Activated T-helper 9 cell treated with anti-CD3 and anti-CD28 coated beads, Interleukin-2, amount 50 U/mL, for 16 hours (primary cell): ENCODE results near the gene GASK1B.

Experiments
- DNase-seq: peaks from one replicate; pipeline ENCODE4 v3.0.0-alpha.2; 2020; ENCODE audit warnings: low read depth

The GASK1B gene

DNA sequence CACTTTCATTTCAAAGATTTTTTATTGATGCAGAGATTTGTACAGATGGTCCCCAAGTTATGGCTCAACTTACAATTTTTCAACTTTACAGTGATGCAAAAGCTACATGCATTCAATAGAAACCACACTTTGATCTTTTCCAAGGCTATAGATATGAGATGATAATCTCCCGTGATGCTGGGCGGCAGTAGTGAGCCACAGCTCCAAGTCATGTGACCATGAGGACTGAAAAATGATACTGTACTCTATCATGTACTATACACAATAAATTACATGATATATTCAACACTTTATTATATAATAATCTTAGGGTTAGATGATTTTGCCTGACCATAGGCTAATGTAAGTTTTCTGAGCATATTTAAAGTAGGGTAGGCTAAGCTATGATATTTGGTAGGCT is 14.0 kb upstream of the GASK1B start:
- no peak for DNase-seq

GRCh38 chr4:158182736-158183135 is 9.9 kb upstream of the GASK1B start:
- no peak for DNase-seq

DNA sequence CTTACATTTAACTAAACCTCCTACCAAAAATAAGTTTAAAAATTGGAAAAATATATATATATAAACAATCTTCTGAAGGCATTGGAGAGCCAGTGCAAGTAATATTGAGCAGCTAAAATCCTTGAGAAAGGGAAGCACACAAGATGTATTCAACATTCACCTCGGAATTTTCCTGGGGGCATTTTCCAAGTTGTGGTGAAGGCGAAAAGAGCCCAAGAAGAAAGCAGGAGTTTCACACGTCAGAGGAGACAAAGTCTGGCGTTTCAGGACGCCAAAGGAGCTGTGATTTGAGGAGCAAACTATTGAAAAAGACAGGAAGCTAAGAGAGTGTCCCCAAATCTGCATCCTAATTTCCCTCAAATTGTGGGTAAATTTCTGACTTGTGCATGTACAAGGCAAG is 9.1 kb upstream of the GASK1B start:
- DNase-seq, result no peak

DNA sequence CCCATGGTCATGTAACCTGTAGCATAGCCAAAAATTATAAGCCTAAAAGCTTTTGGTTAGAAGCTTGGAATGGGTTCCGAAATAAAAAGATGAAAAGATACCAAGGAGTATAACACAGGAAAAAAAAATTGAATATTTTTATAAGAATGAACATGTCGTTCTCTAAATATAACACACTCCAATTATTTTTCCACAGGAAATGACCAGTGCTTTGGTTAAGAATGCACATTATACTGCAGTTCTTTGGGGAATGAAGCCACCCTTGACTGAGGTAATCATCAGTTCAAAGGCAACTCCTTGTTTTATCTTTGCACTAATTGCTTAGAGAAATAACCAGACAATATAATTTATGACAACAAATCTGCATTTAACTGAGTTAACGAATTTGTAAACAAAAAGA is 6.6 kb upstream of the GASK1B start:
- no peak for DNase-seq

GRCh38 chr4:158176776-158177175 is 4.0 kb upstream of the GASK1B start:
- DNase-seq, result no peak

- DNase-seq, result no peak
Observed at GRCh38 chr4:158176108-158176507, 3.3 kb upstream of the GASK1B start.

DNA sequence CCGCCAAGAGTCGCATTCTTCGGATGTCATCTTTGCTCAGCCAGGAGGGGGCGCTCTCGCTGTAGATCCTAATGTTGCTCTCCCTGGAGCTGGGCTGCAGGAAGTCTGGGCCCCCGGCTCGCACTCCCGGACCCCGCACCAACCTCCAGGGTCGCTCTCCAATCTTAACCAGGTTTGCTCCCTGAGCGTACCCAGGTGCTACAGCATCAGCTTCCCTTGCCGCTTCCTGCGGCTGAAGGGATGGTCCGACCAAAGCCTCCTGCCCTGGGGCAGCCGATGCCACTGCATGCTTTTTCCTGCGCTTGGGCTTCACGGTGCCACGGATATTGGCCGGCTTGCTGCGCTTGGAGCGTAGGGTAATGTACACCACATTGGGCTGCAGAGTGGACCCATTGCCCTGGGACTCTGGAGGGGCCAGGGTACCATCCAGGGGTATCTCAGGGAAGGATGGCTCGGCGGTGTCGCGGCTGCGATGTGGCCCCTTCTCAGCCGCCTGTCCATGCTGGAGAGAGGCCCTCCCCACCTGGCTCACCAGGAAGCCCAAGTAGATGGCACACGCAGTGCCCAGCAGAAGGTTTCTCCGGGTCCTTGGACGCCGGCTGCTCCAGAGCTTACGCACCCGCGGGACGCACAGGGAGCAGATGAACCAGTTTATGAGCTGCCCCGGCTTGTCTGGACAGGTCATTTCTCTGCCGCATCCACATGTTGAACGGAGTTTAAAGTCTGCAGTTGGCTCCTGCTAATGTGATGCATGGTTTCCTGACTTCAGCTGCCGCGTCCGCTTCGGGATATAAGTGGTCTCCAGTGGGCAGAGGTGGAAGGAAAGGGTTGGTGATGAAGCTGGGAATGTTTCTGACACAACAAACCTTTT is 1.9 kb downstream of the GASK1B start:
- DNase-seq, result no peak

- no peak for DNase-seq
Observed at GRCh38 chr4:158169931-158170690, 2.7 kb downstream of the GASK1B start.

DNA sequence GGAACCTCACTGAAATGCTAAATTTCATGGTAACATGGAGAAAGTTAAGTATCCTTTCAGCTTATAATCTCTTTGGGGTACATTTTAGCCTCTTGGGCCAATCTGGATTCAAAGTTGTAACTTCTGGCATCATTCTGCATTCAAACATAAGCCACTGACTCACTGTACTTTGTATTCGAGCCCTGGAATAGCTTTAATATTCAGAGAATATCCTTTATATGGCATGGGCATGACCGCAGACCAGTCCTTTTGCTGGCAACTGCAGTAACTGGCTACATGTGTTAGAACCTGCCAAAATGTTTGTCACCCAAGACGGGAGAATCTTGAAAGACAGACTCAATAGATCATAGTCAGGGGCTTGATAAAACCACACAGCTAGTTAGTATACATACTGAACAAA is 3.3 kb downstream of the GASK1B start:
- DNase-seq, result no peak

DNA sequence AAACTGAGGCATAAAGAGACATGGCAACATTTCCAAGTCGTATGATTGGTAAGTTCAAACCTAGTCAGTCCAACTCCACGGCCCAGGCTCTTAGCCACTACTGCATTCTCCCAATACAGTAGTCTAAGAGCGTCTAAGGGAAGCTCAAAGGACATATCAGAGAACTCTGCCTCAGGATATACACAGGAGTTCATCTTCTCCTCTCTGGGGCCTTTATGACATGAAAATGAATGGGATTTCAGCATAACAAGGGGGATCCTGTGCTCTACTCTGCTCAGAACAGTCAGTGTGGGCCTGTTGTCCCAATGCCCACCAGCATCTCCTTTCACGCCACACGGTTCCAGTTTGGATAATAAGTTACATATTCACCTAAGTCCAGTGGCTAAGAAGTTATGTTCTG is 4.2 kb downstream of the GASK1B start:
- no peak for DNase-seq

DNA sequence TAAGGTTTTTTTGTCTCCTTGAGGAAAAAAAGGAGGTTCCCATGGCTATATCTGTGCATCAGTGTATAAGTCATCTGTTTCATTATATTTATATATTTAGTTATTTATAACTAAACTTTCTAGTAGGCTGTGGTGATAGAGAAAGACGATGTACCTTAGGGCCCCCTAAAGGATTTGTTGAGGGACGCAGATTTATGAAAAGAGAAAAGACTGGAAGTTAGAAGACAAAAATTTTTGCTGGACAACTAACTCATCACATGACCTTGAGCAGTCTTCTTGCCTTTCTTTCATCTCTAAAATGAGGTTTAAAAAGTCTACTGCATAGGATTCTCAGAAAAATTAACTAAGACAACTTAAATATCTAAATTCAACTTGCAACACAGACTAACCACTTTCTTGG is 6.1 kb downstream of the GASK1B start:
- no peak for DNase-seq

GRCh38 chr4:158164768-158165213 is 8.0 kb downstream of the GASK1B start:
- DNase-seq, result no peak

DNA sequence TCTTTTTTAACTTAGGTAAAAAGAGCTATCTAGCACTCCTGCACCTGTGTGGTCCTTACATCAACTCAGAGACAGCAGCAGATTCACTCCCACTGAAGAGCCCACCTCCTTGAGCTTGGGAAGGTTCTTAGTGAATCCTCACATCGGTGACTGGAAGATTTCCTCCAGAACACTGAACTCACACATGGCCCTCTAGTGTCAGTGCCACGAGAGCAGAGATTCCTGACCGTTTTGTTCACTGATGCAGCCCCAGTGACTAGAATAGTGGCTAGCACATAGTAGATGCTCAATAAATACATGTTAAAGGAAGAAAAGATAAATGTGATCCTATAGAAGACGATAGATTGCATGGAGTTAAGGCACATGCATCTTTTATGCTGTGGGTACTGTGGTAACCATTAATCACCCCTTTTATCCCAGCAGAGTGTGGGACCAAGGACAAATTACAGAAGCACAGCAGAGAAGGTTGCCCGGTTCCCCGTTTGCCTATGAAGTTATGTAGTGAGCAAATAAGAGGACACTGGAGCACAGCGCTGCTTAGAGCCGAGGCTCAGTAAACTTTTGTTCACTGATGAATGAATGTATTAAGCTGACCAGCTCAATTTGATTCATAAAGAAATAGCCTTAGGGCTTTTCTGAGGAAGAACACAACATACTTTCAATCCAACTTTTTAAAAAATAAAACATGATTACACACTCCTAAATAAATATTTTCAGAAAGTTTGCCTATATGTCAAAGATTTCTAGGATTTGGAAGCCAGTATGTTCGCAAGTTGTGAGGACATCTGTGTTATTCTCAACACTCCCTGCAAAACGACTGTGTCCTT is 8.7 kb downstream of the GASK1B start:
- DNase-seq, result no peak

GRCh38 chr4:158162631-158163030 is 10.2 kb downstream of the GASK1B start:
- no peak for DNase-seq

DNA sequence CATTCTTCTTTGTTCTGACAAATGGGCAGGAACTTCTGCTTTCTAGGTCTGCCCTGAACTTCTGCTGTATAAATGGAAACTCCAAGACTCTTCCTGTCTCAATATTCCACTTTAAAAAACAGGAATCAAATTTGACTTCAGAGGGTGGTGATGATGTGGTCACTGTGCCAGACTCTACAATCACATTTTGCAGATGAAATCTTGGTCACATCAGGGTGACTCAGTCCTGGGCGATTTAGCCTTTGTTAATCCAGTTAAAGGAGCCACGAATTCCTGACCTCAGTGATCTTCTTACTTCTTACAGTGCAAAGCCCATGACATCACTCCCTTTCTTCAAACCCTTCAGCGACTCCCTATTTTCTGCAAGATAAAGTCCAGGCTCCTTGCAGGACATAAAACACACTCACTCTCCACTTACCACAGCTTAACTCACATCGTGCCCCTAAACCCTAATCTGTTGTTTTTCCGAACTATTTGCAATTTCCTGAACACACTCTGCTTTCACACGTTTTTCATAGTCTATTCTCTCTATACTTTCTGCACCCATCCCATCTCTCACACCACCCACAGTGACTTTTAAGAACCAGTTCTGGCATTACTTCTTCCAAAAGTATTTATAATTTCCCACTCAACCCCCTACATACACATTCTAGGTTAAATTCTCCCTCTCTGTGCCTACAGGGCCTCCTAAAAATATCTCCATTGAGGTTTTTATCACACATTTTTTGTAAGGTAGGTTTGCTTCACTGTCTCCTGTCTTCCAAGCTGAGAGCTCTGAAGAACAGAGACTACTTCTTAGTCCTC is 11.1 kb downstream of the GASK1B start:
- no peak for DNase-seq

DNA sequence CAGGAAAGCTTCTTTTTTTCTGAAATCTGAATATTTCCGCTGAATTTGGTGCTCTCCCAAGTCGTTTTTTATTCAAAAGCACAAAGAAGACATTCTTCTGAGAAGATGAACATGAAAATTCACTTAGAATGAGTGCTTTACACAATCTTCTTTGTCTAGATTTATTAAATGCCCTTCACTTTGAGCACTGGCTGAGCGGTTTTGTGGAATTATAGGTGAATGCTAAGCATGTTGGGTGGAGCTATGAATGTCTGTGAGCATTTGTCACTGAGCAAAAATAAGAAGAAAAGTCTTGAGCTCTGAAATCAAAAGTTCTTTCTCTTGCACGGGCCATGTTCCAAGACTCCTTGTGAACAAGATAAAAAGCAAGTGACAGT is 13.1 kb downstream of the GASK1B start:
- DNase-seq, result no peak

DNA sequence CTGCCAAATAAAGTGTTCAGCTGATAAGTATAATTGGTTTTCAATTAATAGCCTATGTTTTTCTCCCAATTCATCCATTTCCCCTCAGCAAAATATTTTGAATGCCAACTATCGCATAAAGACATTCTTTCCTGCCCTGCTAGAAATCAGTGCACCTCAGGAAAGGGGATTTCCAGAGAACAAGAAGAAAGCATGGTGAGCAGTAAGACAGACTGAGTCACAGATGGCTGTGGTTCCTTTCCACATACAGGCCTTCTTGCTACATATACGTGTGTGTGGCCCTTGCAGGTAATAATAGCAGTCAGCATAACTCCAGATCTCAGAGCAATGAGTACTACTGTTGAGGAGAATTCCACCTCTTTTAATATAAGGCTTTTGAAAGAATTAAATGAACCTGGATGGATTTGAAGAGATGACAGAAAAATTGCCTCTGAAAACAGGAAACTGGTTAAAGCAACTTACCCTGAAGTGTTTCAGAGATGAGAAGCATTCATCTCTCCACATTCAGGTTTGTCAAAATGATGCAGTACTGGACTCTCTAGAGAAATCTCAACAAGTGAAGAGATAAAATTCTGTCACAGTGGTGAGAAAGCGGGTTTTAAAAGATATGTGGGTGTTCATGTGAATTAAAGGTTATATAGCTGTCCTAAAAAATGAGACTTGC is 13.6 kb downstream of the GASK1B start:
- no peak for DNase-seq

DNA sequence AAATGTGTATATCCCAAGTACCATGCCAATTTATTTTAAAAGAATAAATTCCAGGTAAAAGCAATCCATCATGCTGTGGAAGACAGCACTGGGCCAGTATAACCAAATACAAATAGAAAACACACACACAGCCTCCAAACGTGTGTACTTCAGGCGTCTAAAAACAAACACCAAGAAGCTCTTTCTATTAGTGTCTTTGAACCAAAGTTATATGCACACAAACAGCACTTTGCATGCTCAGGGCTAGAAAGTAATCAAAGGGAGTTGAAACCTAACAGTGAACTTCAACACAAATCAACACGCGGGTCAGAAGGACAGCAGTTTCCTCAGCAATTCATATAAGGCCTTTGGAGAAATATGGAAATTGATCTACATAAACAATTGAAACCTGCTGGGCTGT is 15.4 kb downstream of the GASK1B start:
- DNase-seq, result no peak

DNA sequence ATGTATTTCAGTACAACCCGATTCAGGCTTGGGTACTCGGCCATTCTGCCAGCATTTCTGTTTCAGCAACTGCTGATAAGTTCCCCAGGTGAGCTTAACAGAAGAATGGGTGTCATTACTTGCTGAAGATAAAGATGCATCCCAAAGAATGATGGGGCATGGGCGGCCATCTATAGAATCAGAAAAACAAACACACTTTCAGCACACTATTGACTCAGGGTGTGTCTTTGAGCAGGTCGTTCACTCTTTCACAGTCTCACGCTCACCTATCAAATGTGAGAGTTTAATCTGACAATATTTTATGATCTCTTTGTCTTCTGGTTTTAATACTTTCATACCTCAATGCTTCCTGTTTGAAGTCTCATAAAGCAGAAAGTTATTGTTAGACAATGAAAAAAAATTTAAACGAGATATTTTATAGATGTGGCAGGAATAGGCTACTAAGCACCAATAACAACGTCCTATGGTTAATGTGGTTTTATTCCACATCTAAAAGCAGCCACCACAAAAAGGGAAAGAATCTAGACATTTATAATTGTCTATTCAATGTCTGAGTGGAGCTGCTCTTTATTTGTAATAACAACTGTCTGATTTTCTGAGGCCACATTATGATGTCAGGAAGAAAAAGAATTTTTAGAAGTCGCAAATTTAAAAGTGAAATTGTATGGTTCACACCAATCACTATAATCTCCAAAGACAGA is 17.0 kb downstream of the GASK1B start:
- DNase-seq, result no peak

GRCh38 chr4:158147151-158147550 is 25.7 kb downstream of the GASK1B start:
- no peak for DNase-seq

GRCh38 chr4:158146736-158147135 is 26.1 kb downstream of the GASK1B start:
- no peak for DNase-seq
